Keratinocyte (primary cell): ENCODE measurements around the gene DDAH1. TPM values are rescaled to one million over a fixed set of nuclear protein-coding genes. Genes with fewer than 3 reads are reported as not detected.

Experiments used
- DNase-seq: peaks from one replicate; pipeline ENCODE4 v3.0.0-alpha.2; 2011; ENCODE audit warnings: low read depth, missing footprints, low spot score
- FAIRE-seq: peaks from 2 replicates; lab custom pipeline; 2011; peaks lifted over from hg19 to GRCh38; lab: Jason Lieb, UNC
- H2AFZ ChIP-seq: 2 replicates; pipeline ENCODE4 v1.6.0; 2012; ENCODE audit warnings: low read length, control low read depth, inconsistent platforms; ENCODE audit not compliant: control insufficient read depth
- H3K27ac ChIP-seq: 2 replicates; pipeline ENCODE4 v1.5.1; 2011; ENCODE audit warnings: low read length; ENCODE audit not compliant: control insufficient read depth, insufficient read depth
- H3K27me3 ChIP-seq: 3 replicates; pipeline ENCODE4 v1.6.0; 2011; ENCODE audit warnings: low read length; ENCODE audit not compliant: control insufficient read depth, insufficient read depth; ENCODE audit errors: extremely low read depth
- H3K36me3 ChIP-seq, 2 experiments: 2 replicates in 1 of 2; 3 replicates in 1 of 2; pipeline ENCODE4 v1.5.1; 2011; ENCODE audit warnings: low read length in 2 of 2, mild to moderate bottlenecking in 1 of 2; ENCODE audit not compliant: control insufficient read depth in 2 of 2, insufficient read depth in 2 of 2; ENCODE audit errors: extremely low read depth in 1 of 2
- H3K4me1 ChIP-seq: 3 replicates; pipeline ENCODE4 v1.5.1; 2011; ENCODE audit warnings: low read length; ENCODE audit not compliant: control insufficient read depth, insufficient read depth; ENCODE audit errors: extremely low read depth
- H3K4me2 ChIP-seq: 3 replicates; pipeline ENCODE4 v1.6.0; 2011; ENCODE audit warnings: low read depth, low read length; ENCODE audit not compliant: control insufficient read depth, insufficient read depth; ENCODE audit errors: extremely low read depth
- H3K4me3 ChIP-seq, 3 experiments: fragments of 200-600 bp in 1 of 3; sonication (generic) in 1 of 3; 2 replicates in 2 of 3; 3 replicates in 1 of 3; pipeline ENCODE4 v1.5.1; 2011 to 2016; ENCODE audit warnings: low read length in 3 of 3, mild to moderate bottlenecking in 3 of 3, control low read depth in 2 of 3, inconsistent platforms in 1 of 3, low read depth in 1 of 3, mixed read lengths in 1 of 3, mixed run types in 1 of 3, moderate library complexity in 1 of 3; ENCODE audit not compliant: control insufficient read depth in 2 of 3, insufficient read depth in 2 of 3; ENCODE audit errors: extremely low read depth in 1 of 3
- H3K79me2 ChIP-seq: 2 replicates; pipeline ENCODE4 v1.6.0; 2012; ENCODE audit warnings: low read length; ENCODE audit not compliant: control insufficient read depth, insufficient read depth
- H3K9ac ChIP-seq: 3 replicates; pipeline ENCODE4 v1.6.0; 2011; ENCODE audit warnings: low read length; ENCODE audit not compliant: control insufficient read depth, insufficient read depth; ENCODE audit errors: extremely low read depth
- H3K9me1 ChIP-seq: 3 replicates; pipeline ENCODE4 v1.6.0; 2011; ENCODE audit warnings: low read length; ENCODE audit not compliant: control insufficient read depth, insufficient read depth; ENCODE audit errors: extremely low read depth
- H3K9me3 ChIP-seq: 2 replicates; pipeline ENCODE4 v1.5.1; 2012; ENCODE audit warnings: low read depth, low read length; ENCODE audit not compliant: control insufficient read depth
- H4K20me1 ChIP-seq: 3 replicates; pipeline ENCODE4 v1.6.0; 2011; ENCODE audit warnings: low read length; ENCODE audit not compliant: control insufficient read depth, insufficient read depth; ENCODE audit errors: extremely low read depth
- CTCF ChIP-seq, 3 experiments: IDR thresholded peaks in 1 of 3; conservative IDR thresholded peaks in 1 of 3; optimal IDR thresholded peaks in 1 of 3; 2 replicates in 2 of 3; 3 replicates in 1 of 3; pipeline versions ENCODE3 to v1.5.1; 2011; ENCODE audit warnings: low read length in 3 of 3, mild to moderate bottlenecking in 3 of 3, moderate library complexity in 2 of 3, control low read depth in 1 of 3, inconsistent platforms in 1 of 3; ENCODE audit not compliant: insufficient read depth in 2 of 3; ENCODE audit errors: extremely low read depth in 1 of 3
- EZH2 ChIP-seq: IDR thresholded peaks from one replicate; pipeline ENCODE4 v1.6.1; 2012; ENCODE audit warnings: inconsistent platforms, mild to moderate bottlenecking, low read length, moderate library complexity
- dilution Hi-C: fragments of 300-500 bp; cut with MboI; formaldehyde crosslinking; loops from one replicate; pipeline ENCODE4 v1.7.0; 2020; ENCODE audit warnings: low sequenced_read_pairs; ENCODE audit not compliant: extremely low pct_ligation_motif_present
- polyA plus RNA-seq, 5 experiments: library from polyadenylated mRNA; depleted of rRNA in 3 of 5; stranded (reverse) in 3 of 5; stranded (forward) in 1 of 5; unstranded in 1 of 5; fragments of >200 nt; gene quantifications; 1 replicate in 1 of 5; 2 replicates in 3 of 5; 3 replicates in 1 of 5; pipeline versions ENCODE4 v1.2.1 to v1.2.3, GENCODE V29; 2011 to 2012; ENCODE audit warnings: missing spikeins in 2 of 5, low read depth in 1 of 5, low replicate concordance in 1 of 5

Gene DDAH1
- polyA plus RNA-seq, 1 donor (not counting 4 experiments of a cell fraction or from before 2014, with no cell fraction given) = 5.8 TPM

GRCh38 chr1:85461216-85461918, 3.6 kb downstream of the DDAH1 start:
- no peak for DNase-seq
- H3K4me1 ChIP-seq = peaks cover 11% of the 10 kb centered on the region
- dilution Hi-C loops = no loop called here
- no peak overlapping the region for H3K4me2 ChIP-seq
- no peak overlapping the region for H3K9ac ChIP-seq
- no peaks in the 10 kb centered on the region for H3K9me1 ChIP-seq
- no peak overlapping the region for H2AFZ ChIP-seq
- no peaks in the 10 kb centered on the region for H3K79me2 ChIP-seq
- no peaks in the 10 kb centered on the region for H3K27me3 ChIP-seq
- H3K27ac ChIP-seq = no peak overlapping the region
- no peak for TF ChIP-seq CTCF (optimal IDR thresholded peaks at IDR 0.05 in 1 of 3, IDR thresholded peaks at IDR 0.05 in 1 of 3, conservative IDR thresholded peaks at IDR 0.05 in 1 of 3; ENCODE audit: extremely low read depth in 1 of 3, insufficient read depth in 2 of 3, low read length in 3 of 3)
- no peak overlapping the region for H3K4me3 ChIP-seq
- H3K36me3 ChIP-seq = no peaks in the 10 kb centered on the region
- H4K20me1 ChIP-seq = no peaks in the 10 kb centered on the region
- H3K9me3 ChIP-seq = no peaks in the 10 kb centered on the region
- FAIRE-seq = no peak

- dilution Hi-C loops = no loop called here
- no peaks in the 10 kb centered on the region for H4K20me1 ChIP-seq
- TF ChIP-seq CTCF (optimal IDR thresholded peaks at IDR 0.05 in 1 of 3, IDR thresholded peaks at IDR 0.05 in 1 of 3, conservative IDR thresholded peaks at IDR 0.05 in 1 of 3; ENCODE audit: extremely low read depth in 1 of 3, insufficient read depth in 2 of 3, low read length in 3 of 3) = no peak
- no peak for TF ChIP-seq EZH2
- no peaks in the 10 kb centered on the region for H3K27me3 ChIP-seq
- no peak for DNase-seq
- no peaks in the 10 kb centered on the region for H3K36me3 ChIP-seq
- H2AFZ ChIP-seq = no peak overlapping the region
- no peaks in the 10 kb centered on the region for H3K9me1 ChIP-seq
- H3K4me1 ChIP-seq = peaks cover 10% of the 10 kb centered on the region
- H3K4me2 ChIP-seq = no peak overlapping the region
- no peak overlapping the region for H3K27ac ChIP-seq
- peak; percentile 58 for FAIRE-seq
- H3K9ac ChIP-seq = no peak overlapping the region
- no peaks in the 10 kb centered on the region for H3K79me2 ChIP-seq
- no peak overlapping the region for H3K4me3 ChIP-seq
- no peaks in the 10 kb centered on the region for H3K9me3 ChIP-seq
Measured at GRCh38 chr1:85460555-85461088, 4.3 kb downstream of the DDAH1 start.
